ENCODE data around the gene GPN2. TPM values are rescaled to one million over a fixed set of nuclear protein-coding genes. Genes with fewer than 3 reads are reported as not detected.
"Not testable (repeated sequence)": the region's sequence is repeated elsewhere in the genome, so short reads cannot be mapped to it uniquely, and the experiment has no call there.

The GPN2 gene
- polyA plus RNA-seq, 2 donors, result 10.4 to 16.4 TPM

DNA sequence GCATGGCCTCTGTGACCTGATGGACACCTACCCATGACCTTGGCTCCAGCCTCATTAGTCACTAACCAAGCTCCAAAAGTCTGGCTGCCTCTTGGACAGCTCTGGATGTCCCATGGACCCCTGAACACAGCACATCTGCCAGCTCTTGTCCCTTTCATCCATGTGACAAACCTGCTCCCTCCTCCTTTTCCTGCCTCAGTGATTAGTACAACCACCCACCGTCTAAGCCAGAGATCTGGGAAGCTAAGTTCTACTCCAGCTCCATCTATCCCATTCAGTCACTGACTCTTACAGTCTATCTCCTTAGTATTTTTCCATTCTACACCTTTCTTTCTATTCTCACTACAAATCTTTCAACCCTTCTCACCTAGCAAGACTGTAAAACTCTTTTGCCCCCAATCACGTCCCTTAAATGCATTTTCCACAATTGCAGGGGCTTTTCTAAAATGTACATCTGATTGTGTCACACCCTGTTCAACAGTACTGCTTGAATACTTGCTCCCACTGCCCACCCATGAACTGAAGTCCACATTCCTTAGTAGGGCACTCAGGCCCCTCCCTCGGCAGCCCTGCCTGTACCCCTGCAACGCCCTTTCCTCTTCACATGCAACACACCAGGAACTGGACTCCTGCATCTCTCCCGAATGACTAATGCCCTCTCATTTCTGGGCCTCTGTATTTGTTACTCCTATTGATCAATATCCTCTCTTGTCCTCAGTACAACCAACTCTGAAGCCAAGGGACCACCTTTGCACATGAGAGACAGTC, 7.2 kb downstream of the GPN2 start:
- 87 to 89% methylated on average over 5 of the region's 5 CpGs for WGBS, 2 donors
- Histone ChIP-seq H3K4me3 (ENCODE audit: low read depth in 1 of 2, low read length in 2 of 2) (no peak overlapping the region), H3K27ac (ENCODE audit: low read depth in 2 of 2, low read length in 1 of 2) (no peak overlapping the region), H3K27me3 (ENCODE audit: control insufficient read depth in 1 of 2, insufficient read depth in 2 of 2, low read length in 2 of 2) (no peaks in the 10 kb centered on the region), H3K4me1 (ENCODE audit: control insufficient read depth in 2 of 2, insufficient read depth in 2 of 2, low read length in 1 of 2) (no peaks in the 10 kb centered on the region), H3K9me3 (ENCODE audit: control insufficient read depth in 2 of 2, insufficient read depth in 1 of 2, low read depth in 1 of 2, low read length in 1 of 2) (no peaks in the 10 kb centered on the region), H3K36me3 (ENCODE audit: control insufficient read depth in 2 of 2, insufficient read depth in 2 of 2, low read length in 1 of 2) (peaks cover 13 to 48% of the 10 kb centered on the region in 2 donors)

DNA sequence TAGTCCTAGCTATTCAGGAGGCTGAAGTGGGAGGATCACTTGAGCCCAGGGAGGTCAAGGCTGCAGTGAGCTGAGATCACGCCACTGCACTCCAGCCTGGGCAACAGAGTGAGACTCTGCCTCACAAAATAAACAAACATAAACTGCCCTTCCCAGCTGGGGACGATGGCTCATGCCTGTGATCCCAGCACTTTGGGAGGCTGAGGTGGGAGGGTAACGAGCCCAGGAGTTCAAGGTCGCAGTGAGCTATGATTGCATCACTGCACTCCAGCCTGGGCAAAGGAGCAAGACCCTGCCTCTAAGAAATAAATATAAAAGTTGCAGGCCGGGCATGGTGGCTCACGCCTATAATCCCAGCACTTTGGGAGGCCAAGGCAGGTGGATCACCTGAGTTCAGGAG, 8.5 kb downstream of the GPN2 start:
- H3K4me3 ChIP-seq (ENCODE audit: low read depth in 1 of 2, low read length in 2 of 2), result not testable (repeated sequence)
- WGBS, 2 donors, result 85 to 90% methylated on average over 6 of the region's 6 CpGs

DNA sequence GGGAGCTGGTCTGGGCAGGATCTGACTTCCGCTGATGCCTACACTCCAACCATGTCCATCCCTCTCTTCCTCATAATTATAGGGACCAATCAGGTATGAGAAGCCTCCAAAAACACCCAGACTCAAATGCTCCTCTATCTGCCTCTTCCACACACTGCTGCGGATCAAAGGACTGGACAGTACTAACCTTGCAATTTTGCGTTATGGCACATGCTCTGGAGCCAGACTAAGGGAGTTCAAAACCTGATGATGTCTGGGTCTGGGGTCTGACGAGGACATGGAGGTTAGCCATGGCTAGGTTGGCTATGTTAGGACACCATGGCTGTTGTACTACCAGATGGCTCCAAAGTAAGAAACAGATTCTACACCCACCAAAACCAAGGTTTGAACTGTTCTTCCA, 10.3 kb downstream of the GPN2 start:
- no peaks in the 10 kb centered on the region for H3K4me1 ChIP-seq (ENCODE audit: control insufficient read depth in 2 of 2, insufficient read depth in 2 of 2, low read length in 1 of 2)
- no peak overlapping the region for H3K27ac ChIP-seq (ENCODE audit: low read depth in 2 of 2, low read length in 1 of 2)
- peaks cover 13 to 36% of the 10 kb centered on the region in 2 donors for H3K36me3 ChIP-seq (ENCODE audit: control insufficient read depth in 2 of 2, insufficient read depth in 2 of 2, low read length in 1 of 2)
- WGBS, 2 donors, result 92 to 95% methylated on average over 4 of the region's 4 CpGs
- H3K27me3 ChIP-seq (ENCODE audit: control insufficient read depth in 1 of 2, insufficient read depth in 2 of 2, low read length in 2 of 2), result no peaks in the 10 kb centered on the region
- no peak overlapping the region for H3K4me3 ChIP-seq (ENCODE audit: low read depth in 1 of 2, low read length in 2 of 2)
- H3K9me3 ChIP-seq (ENCODE audit: control insufficient read depth in 2 of 2, insufficient read depth in 1 of 2, low read depth in 1 of 2, low read length in 1 of 2), result no peaks in the 10 kb centered on the region

More for the DNA sequence above, 8.5 kb downstream of the GPN2 start:
- H3K36me3 ChIP-seq (ENCODE audit: control insufficient read depth in 2 of 2, insufficient read depth in 2 of 2, low read length in 1 of 2), result peaks cover 13 to 48% of the 10 kb centered on the region in 2 donors
- H3K27me3 ChIP-seq (ENCODE audit: control insufficient read depth in 1 of 2, insufficient read depth in 2 of 2, low read length in 2 of 2); H3K27ac ChIP-seq (ENCODE audit: low read depth in 2 of 2, low read length in 1 of 2); H3K9me3 ChIP-seq (ENCODE audit: control insufficient read depth in 2 of 2, insufficient read depth in 1 of 2, low read depth in 1 of 2, low read length in 1 of 2); H3K4me1 ChIP-seq (ENCODE audit: control insufficient read depth in 2 of 2, insufficient read depth in 2 of 2, low read length in 1 of 2): not testable (repeated sequence)

DNA sequence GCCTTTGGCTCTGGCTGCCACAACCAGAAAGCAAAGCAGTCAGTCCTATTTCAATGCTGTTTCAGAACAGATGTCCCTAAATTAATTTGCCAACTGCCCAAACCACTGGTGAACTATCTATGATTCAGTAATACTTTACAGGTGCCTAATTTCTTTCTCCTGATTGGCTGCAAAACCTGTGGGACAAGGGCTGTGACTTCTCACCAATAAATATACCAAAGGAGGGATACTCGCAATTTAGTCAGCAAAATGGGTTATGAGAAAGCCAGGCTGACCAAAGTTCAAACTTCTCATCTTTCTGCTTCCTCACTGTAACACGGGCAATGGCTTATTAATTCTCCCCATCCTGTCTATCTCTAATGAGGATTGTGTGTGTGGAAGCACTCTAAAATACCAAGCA, 12.8 kb downstream of the GPN2 start:
- H3K36me3 ChIP-seq (ENCODE audit: control insufficient read depth in 2 of 2, insufficient read depth in 2 of 2, low read length in 1 of 2), result peaks cover 8 to 17% of the 10 kb centered on the region in 2 donors
- no peaks in the 10 kb centered on the region for H3K27me3 ChIP-seq (ENCODE audit: control insufficient read depth in 1 of 2, insufficient read depth in 2 of 2, low read length in 2 of 2)
- H3K9me3 ChIP-seq (ENCODE audit: control insufficient read depth in 2 of 2, insufficient read depth in 1 of 2, low read depth in 1 of 2, low read length in 1 of 2), result no peaks in the 10 kb centered on the region
- no peak overlapping the region for H3K27ac ChIP-seq (ENCODE audit: low read depth in 2 of 2, low read length in 1 of 2)
- H3K4me1 ChIP-seq (ENCODE audit: control insufficient read depth in 2 of 2, insufficient read depth in 2 of 2, low read length in 1 of 2), result no peaks in the 10 kb centered on the region
- H3K4me3 ChIP-seq (ENCODE audit: low read depth in 1 of 2, low read length in 2 of 2), result no peak overlapping the region
- 71 to 75% methylated on average over 2 of the region's 2 CpGs for WGBS, 2 donors

DNA sequence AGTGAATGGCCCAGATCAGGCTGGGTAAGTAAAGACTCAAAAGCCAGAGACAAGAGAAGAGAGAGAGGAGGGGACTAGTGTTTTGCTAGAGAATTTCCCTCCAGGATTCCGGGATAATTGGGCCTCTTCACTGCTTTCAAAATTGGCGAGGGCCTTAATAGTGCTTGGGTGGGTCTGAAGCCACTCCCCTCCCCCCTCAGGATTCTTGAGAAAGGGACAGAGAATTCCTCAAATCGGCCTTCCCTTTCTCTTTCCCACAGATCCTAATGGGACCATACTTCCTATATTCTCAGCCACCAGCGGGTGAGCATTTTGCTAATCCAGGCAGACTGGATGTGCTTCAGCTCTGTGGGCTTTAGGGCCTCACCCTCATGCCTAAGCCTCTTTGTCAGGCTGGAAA, 15.2 kb downstream of the GPN2 start:
- H3K4me1 ChIP-seq (ENCODE audit: control insufficient read depth in 2 of 2, insufficient read depth in 2 of 2, low read length in 1 of 2), result no peaks in the 10 kb centered on the region
- H3K27me3 ChIP-seq (ENCODE audit: control insufficient read depth in 1 of 2, insufficient read depth in 2 of 2, low read length in 2 of 2), result no peaks in the 10 kb centered on the region
- H3K27ac ChIP-seq (ENCODE audit: low read depth in 2 of 2, low read length in 1 of 2), result no peak overlapping the region
- no peak overlapping the region for H3K4me3 ChIP-seq (ENCODE audit: low read depth in 1 of 2, low read length in 2 of 2)
- H3K9me3 ChIP-seq (ENCODE audit: control insufficient read depth in 2 of 2, insufficient read depth in 1 of 2, low read depth in 1 of 2, low read length in 1 of 2), result no peaks in the 10 kb centered on the region
- 60 to 78% methylated on average over 4 of the region's 4 CpGs for WGBS, 2 donors
- peaks cover 7% of the 10 kb centered on the region in 2 donors for H3K36me3 ChIP-seq (ENCODE audit: control insufficient read depth in 2 of 2, insufficient read depth in 2 of 2, low read length in 1 of 2)

DNA sequence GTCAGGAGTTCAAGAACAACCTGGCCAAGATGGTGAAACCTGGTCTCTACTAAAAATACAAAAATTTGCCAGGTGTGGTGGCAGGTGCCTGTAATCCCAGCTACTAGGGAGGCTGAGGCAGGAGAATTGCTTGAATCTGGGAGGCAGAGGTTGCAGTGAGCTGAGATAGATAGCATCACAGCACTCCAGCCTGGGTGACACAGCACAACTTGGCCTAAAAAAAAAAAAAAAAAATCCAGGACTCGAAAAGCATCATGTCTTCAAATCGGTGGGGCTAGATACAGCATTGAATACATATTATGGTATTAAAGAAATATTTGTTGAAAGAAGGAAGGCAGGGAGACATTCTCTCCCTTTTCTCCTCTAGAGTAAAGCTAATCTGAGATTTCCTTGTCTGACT, 17.0 kb downstream of the GPN2 start:
- H3K4me3 ChIP-seq (ENCODE audit: low read depth in 1 of 2, low read length in 2 of 2); H3K36me3 ChIP-seq (ENCODE audit: control insufficient read depth in 2 of 2, insufficient read depth in 2 of 2, low read length in 1 of 2); H3K4me1 ChIP-seq (ENCODE audit: control insufficient read depth in 2 of 2, insufficient read depth in 2 of 2, low read length in 1 of 2); H3K27ac ChIP-seq (ENCODE audit: low read depth in 2 of 2, low read length in 1 of 2); H3K9me3 ChIP-seq (ENCODE audit: control insufficient read depth in 2 of 2, insufficient read depth in 1 of 2, low read depth in 1 of 2, low read length in 1 of 2); H3K27me3 ChIP-seq (ENCODE audit: control insufficient read depth in 1 of 2, insufficient read depth in 2 of 2, low read length in 2 of 2): not testable (repeated sequence)
- WGBS, 2 donors, result 73 to 84% methylated on average over 2 of the region's 2 CpGs

DNA sequence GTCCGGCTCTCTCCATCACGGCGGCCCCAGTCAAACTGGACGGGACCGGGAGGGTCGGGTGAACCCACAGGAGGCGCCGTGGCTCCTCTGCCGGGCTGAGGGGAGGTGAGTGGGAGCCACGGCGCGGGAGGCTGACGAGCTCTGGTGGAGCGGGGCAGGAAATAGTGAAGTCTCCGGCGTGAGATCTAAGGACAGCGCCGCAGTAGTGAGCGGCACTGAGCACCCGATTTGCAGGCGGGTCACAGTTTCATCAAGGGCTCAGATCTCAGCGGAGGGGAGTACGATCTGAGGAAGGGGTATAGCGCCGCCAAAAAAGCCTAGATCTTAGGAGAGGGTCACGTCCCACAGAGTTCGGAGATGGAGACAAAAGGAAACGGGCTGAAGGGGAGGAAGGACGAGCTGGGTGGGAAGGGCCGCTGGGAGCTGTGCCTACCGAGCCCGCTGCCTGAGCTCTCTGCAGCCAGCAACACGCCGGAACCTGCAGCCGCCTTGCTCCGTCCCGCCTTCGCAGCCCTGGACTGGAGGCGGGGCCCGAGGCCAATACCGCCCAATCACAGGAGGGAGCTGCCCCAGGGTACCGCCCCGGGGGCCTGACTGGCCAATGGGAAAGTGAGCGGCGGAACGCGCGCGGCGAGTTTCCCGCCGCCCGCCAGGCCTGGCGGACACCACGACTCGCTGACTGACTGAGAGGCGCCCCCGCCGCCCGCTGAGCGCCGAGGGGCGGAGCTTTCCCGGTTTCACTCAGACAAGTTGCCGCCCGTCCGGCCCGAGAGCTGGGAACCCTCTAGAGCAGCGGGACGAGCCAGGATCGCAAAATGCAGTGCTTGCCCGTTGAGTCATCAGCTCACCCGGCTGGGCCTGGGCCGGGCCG, 25.2 kb downstream of the GPN2 start:
- WGBS, 2 donors, result 0% methylated on average over 75 of the region's 75 CpGs
- H3K4me1 ChIP-seq (ENCODE audit: control insufficient read depth in 2 of 2, insufficient read depth in 2 of 2, low read length in 1 of 2), result no peaks in the 10 kb centered on the region
- H3K36me3 ChIP-seq (ENCODE audit: control insufficient read depth in 2 of 2, insufficient read depth in 2 of 2, low read length in 1 of 2), result no peaks in the 10 kb centered on the region
- peak overlapping the region; percentile 95 to 97 for H3K27ac ChIP-seq (ENCODE audit: low read depth in 2 of 2, low read length in 1 of 2)
- H3K4me3 ChIP-seq (ENCODE audit: low read depth in 1 of 2, low read length in 2 of 2), result peak overlapping the region; percentile 72 to 81
- no peaks in the 10 kb centered on the region for H3K9me3 ChIP-seq (ENCODE audit: control insufficient read depth in 2 of 2, insufficient read depth in 1 of 2, low read depth in 1 of 2, low read length in 1 of 2)
- no peaks in the 10 kb centered on the region for H3K27me3 ChIP-seq (ENCODE audit: control insufficient read depth in 1 of 2, insufficient read depth in 2 of 2, low read length in 2 of 2)

DNA sequence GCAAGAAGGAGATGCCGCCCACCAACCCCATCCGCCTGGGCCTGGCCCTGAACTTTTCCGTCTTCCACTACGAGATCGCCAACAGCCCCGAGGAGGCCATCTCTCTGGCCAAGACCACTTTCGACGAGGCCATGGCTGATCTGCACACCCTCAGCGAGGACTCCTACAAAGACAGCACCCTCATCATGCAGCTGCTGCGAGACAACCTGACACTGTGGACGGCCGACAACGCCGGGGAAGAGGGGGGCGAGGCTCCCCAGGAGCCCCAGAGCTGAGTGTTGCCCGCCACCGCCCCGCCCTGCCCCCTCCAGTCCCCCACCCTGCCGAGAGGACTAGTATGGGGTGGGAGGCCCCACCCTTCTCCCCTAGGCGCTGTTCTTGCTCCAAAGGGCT, 26.4 kb downstream of the GPN2 start:
- Histone ChIP-seq H3K4me1 (ENCODE audit: control insufficient read depth in 2 of 2, insufficient read depth in 2 of 2, low read length in 1 of 2) (peaks cover 0 to 7% of the 10 kb centered on the region in 2 donors), H3K9me3 (ENCODE audit: control insufficient read depth in 2 of 2, insufficient read depth in 1 of 2, low read depth in 1 of 2, low read length in 1 of 2) (no peaks in the 10 kb centered on the region), H3K36me3 (ENCODE audit: control insufficient read depth in 2 of 2, insufficient read depth in 2 of 2, low read length in 1 of 2) (no peaks in the 10 kb centered on the region), H3K27me3 (ENCODE audit: control insufficient read depth in 1 of 2, insufficient read depth in 2 of 2, low read length in 2 of 2) (no peaks in the 10 kb centered on the region), H3K4me3 (ENCODE audit: low read depth in 1 of 2, low read length in 2 of 2) (peak overlapping the region; percentile 72 to 81), H3K27ac (ENCODE audit: low read depth in 2 of 2, low read length in 1 of 2) (peak overlapping the region; percentile 95 to 97)
- WGBS, 2 donors, result 39 to 45% methylated on average over 19 to 20 of the region's 20 CpGs

DNA sequence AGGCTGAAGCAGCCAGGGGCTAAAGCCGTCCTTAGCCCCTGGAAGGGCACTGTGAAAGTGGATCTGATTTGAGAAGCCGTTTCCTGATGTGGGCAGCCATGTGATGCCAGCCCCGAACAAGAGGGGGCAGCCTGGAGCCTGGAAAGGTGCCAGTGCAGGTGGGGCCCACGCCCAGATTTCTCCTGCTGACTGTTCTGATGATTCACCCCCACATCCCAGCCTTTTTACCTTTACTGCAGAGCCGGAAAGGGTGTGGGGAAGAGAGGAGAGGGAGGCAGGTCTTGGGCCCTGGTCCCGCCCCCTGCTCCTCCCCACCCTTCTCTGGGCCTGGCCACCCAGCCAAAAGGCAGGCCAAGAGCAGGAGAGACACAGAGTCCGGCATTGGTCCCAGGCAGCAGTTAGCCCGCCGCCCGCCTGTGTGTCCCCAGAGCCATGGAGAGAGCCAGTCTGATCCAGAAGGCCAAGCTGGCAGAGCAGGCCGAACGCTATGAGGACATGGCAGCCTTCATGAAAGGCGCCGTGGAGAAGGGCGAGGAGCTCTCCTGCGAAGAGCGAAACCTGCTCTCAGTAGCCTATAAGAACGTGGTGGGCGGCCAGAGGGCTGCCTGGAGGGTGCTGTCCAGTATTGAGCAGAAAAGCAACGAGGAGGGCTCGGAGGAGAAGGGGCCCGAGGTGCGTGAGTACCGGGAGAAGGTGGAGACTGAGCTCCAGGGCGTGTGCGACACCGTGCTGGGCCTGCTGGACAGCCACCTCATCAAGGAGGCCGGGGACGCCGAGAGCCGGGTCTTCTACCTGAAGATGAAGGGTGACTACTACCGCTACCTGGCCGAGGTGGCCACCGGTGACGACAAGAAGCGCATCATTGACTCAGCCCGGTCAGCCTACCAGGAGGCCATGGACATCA, 27.1 kb downstream of the GPN2 start, which contains the start of gene SFN:
Gene SFN (plus strand): TSS at position 369 of the 904 bp plus-strand sequence. CDS start 64 bp downstream, at position 433.
- WGBS, 2 donors, result 49 to 54% methylated on average over 37 of the region's 37 CpGs
- no peaks in the 10 kb centered on the region for H3K9me3 ChIP-seq (ENCODE audit: control insufficient read depth in 2 of 2, insufficient read depth in 1 of 2, low read depth in 1 of 2, low read length in 1 of 2)
- no peaks in the 10 kb centered on the region for H3K36me3 ChIP-seq (ENCODE audit: control insufficient read depth in 2 of 2, insufficient read depth in 2 of 2, low read length in 1 of 2)
- peak within 1 kb of the TSS; percentile 72 to 81 for H3K4me3 ChIP-seq (ENCODE audit: low read depth in 1 of 2, low read length in 2 of 2)
- peaks cover 0 to 7% of the 10 kb centered on the region in 2 donors for H3K4me1 ChIP-seq (ENCODE audit: control insufficient read depth in 2 of 2, insufficient read depth in 2 of 2, low read length in 1 of 2)
- H3K27ac ChIP-seq (ENCODE audit: low read depth in 2 of 2, low read length in 1 of 2), result peak within 1 kb of the TSS; percentile 97
- H3K27me3 ChIP-seq (ENCODE audit: control insufficient read depth in 1 of 2, insufficient read depth in 2 of 2, low read length in 2 of 2), result no peaks in the 10 kb centered on the region

Measured in esophagus (tissue), 2 donors.